SK-N-SH (cell line): ENCODE data around the gene TRMT10B. TPM values are rescaled to one million over a fixed set of nuclear protein-coding genes. Genes with fewer than 3 reads are reported as not detected.

Experiments used
- CTCF ChIA-PET: fragments of 300-600, 350-600 bp; formaldehyde crosslinking; extraction: SDS; loops from one replicate; lab custom pipeline; 2021; lab: Yijun Ruan, JAX
- POLR2A ChIA-PET: fragments of 350-600 bp; sonication (Branson Sonifier 250); formaldehyde crosslinking; extraction: SDS; loops from one replicate; lab custom pipeline; 2020; ENCODE audit warnings: antibody characterized with exemption, inconsistent platforms; lab: Yijun Ruan, JAX
- DNase-seq: peaks from one replicate; pipeline ENCODE4 v3.0.0; 2012
- H2AFZ ChIP-seq: fragments of 200-600 bp; sonication (generic); 2 replicates; pipeline ENCODE4 v1.8.1; 2016; ENCODE audit warnings: antibody characterized with exemption, mild to moderate bottlenecking, low read depth
- H3F3A ChIP-seq: fragments of 200-600 bp; sonication (generic); replicated peaks from 2 replicates; pipeline ENCODE3; 2016; ENCODE audit warnings: antibody characterized with exemption, mild to moderate bottlenecking; ENCODE audit not compliant: insufficient read depth
- H3K27ac ChIP-seq, 2 experiments: fragments of 200-500 bp in 1 of 2; fragments of 200-600 bp in 1 of 2; sonication (Bioruptor generic) in 1 of 2; sonication (generic), shearing (Covaris generic) in 1 of 2; 2 replicates each; pipeline versions ENCODE4 v1.5.1 to v1.6.1; 2014 to 2016; ENCODE audit warnings: low read depth in 2 of 2, inconsistent platforms in 1 of 2, low read length in 1 of 2, mild to moderate bottlenecking in 1 of 2, mixed read lengths in 1 of 2
- H3K27me3 ChIP-seq: fragments of 200-600 bp; sonication (generic), shearing (Covaris generic); 2 replicates; pipeline ENCODE4 v1.6.1; 2016; ENCODE audit warnings: mixed run types; ENCODE audit not compliant: insufficient read depth
- H3K36me3 ChIP-seq, 2 experiments: fragments of 200-500 bp in 1 of 2; fragments of 200-600 bp in 1 of 2; sonication (Bioruptor generic) in 1 of 2; sonication (generic) in 1 of 2; replicated peaks in 1 of 2; 2 replicates each; pipeline versions ENCODE3 to v1.5.1; 2014 to 2016; ENCODE audit warnings: low read length in 1 of 2, mild to moderate bottlenecking in 1 of 2; ENCODE audit not compliant: insufficient read depth in 2 of 2, control insufficient read depth in 1 of 2
- H3K4me1 ChIP-seq, 2 experiments: fragments of 200-500 bp in 1 of 2; fragments of 200-600 bp in 1 of 2; sonication (Bioruptor generic) in 1 of 2; sonication (generic), shearing (Covaris generic) in 1 of 2; 2 replicates each; pipeline versions ENCODE4 v1.5.1 to v1.6.1; 2014 to 2016; ENCODE audit warnings: low read depth in 1 of 2, low read length in 1 of 2, mixed run types in 1 of 2; ENCODE audit not compliant: insufficient read depth in 2 of 2, control insufficient read depth in 1 of 2
- H3K4me2 ChIP-seq: fragments of 200-600 bp; sonication (generic), shearing (Covaris generic); 2 replicates; pipeline ENCODE4 v1.6.1; 2017; ENCODE audit warnings: mixed run types
- H3K4me3 ChIP-seq, 2 experiments: fragments of 200-500 bp in 1 of 2; fragments of 200-600 bp in 1 of 2; sonication (Bioruptor generic) in 1 of 2; sonication (generic), shearing (Covaris generic) in 1 of 2; 2 replicates each; pipeline versions ENCODE4 v1.5.1 to v1.8.1; 2014 to 2016; ENCODE audit warnings: low read depth in 2 of 2, inconsistent platforms in 1 of 2, low read length in 1 of 2, mild to moderate bottlenecking in 1 of 2, mixed read lengths in 1 of 2, moderate library complexity in 1 of 2
- H3K79me2 ChIP-seq: fragments of 200-600 bp; sonication (generic); 2 replicates; pipeline ENCODE4 v1.8.1; 2017; ENCODE audit warnings: mild to moderate bottlenecking; ENCODE audit not compliant: insufficient read depth
- H3K9ac ChIP-seq: fragments of 200-600 bp; sonication (generic); 2 replicates; pipeline ENCODE4 v1.6.1; 2017; ENCODE audit warnings: mixed run types
- H3K9me2 ChIP-seq: fragments of 200-600 bp; sonication (generic); 2 replicates; pipeline ENCODE4 v1.6.1; 2017; ENCODE audit warnings: mixed run types
- H3K9me3 ChIP-seq: fragments of 200-600 bp; sonication (generic); 2 replicates; pipeline ENCODE4 v1.6.1; 2017; ENCODE audit warnings: mixed run types, mild to moderate bottlenecking, moderate library complexity
- H4K20me1 ChIP-seq: fragments of 200-600 bp; sonication (generic); 2 replicates; pipeline ENCODE4 v1.6.1; 2017; ENCODE audit warnings: mild to moderate bottlenecking, mixed run types; ENCODE audit not compliant: insufficient read depth
- EP300 ChIP-seq, 2 experiments: IDR thresholded peaks; 2 replicates each; pipeline versions ENCODE4 v1.4.0 to v1.6.1; 2012; ENCODE audit warnings: borderline replicate concordance in 1 of 2, low read depth in 1 of 2, low read length in 1 of 2
- EZH2phosphoT487 ChIP-seq: fragments of 200-600 bp; sonication (generic); IDR thresholded peaks from 2 replicates; pipeline ENCODE4 v1.6.1; 2017; ENCODE audit warnings: low read depth, mixed run types, mild to moderate bottlenecking, antibody characterized with exemption, moderate library complexity, borderline replicate concordance
- FOSL2 ChIP-seq: IDR thresholded peaks from 2 replicates; pipeline ENCODE4 v1.4.0; 2012; ENCODE audit warnings: low read depth, mild to moderate bottlenecking, moderate library complexity, borderline replicate concordance
- FOXM1 ChIP-seq: IDR thresholded peaks from 2 replicates; pipeline ENCODE4 v1.4.0; 2012; ENCODE audit warnings: low read depth, mild to moderate bottlenecking
- GABPA ChIP-seq: IDR thresholded peaks from 2 replicates; pipeline ENCODE4 v1.4.0; 2012; ENCODE audit warnings: low read depth, mild to moderate bottlenecking
- GATA2 ChIP-seq: sonication (generic); formaldehyde crosslinking; IDR thresholded peaks from 2 replicates; pipeline ENCODE4 v1.5.0; 2020; ENCODE audit warnings: mild to moderate bottlenecking, missing genetic modification reagents
- JUND ChIP-seq: IDR thresholded peaks from 2 replicates; pipeline ENCODE4 v1.4.0; 2012
- MXI1 ChIP-seq: IDR thresholded peaks from 2 replicates; pipeline ENCODE4 v1.6.1; 2012; ENCODE audit warnings: mild to moderate bottlenecking, low read depth, low read length, improper control_type of control experiment
- NRF1 ChIP-seq: IDR thresholded peaks from 2 replicates; pipeline ENCODE4 v1.6.1; 2012; ENCODE audit warnings: low read depth, mild to moderate bottlenecking, low read length
- RAD21 ChIP-seq: IDR thresholded peaks from 2 replicates; pipeline ENCODE4 v1.6.1; 2012; ENCODE audit warnings: mild to moderate bottlenecking, low read length
- RCOR1 ChIP-seq: fragments of 150-350 bp; IDR thresholded peaks from 2 replicates; pipeline ENCODE4 v1.6.1; 2017; ENCODE audit warnings: antibody characterized with exemption, low read length
- RFX5 ChIP-seq: IDR thresholded peaks from 2 replicates; pipeline ENCODE4 v1.6.1; 2012; ENCODE audit warnings: mild to moderate bottlenecking, improper control_type of control experiment, low read length
- SMC3 ChIP-seq: IDR thresholded peaks from 2 replicates; pipeline ENCODE4 v1.6.1; 2012; ENCODE audit warnings: low read depth, low read length, improper control_type of control experiment
- TAF1 ChIP-seq: IDR thresholded peaks from 2 replicates; pipeline ENCODE4 v1.6.1; 2012; ENCODE audit warnings: low read depth, mild to moderate bottlenecking, low read length, moderate library complexity, borderline replicate concordance
- TEAD4 ChIP-seq: IDR thresholded peaks from 2 replicates; pipeline ENCODE4 v1.4.0; 2012; ENCODE audit warnings: mild to moderate bottlenecking, borderline replicate concordance; ENCODE audit not compliant: insufficient read depth
- YY1 ChIP-seq: IDR thresholded peaks from 2 replicates; pipeline ENCODE4 v1.4.0; 2012; ENCODE audit warnings: low read depth, mild to moderate bottlenecking
- WGBS: methylation state at CpG from one replicate; pipeline ENCODE4 v1.1.6; 2017; ENCODE audit warnings: low lambda C conversion rate; 5-methylcytosine and 5-hydroxymethylcytosine counted together
- polyA plus RNA-seq, 3 experiments: library from polyadenylated mRNA; depleted of rRNA; stranded (reverse); fragments of >200 nt; gene quantifications; 2 replicates each; pipeline ENCODE4 v1.2.3, GENCODE V29; 2012
- TF ChIP-seq, protein P1 (sequence below): IDR thresholded peaks from 2 replicates; pipeline ENCODE4 v1.4.0; 2012; ENCODE audit warnings: low read depth, borderline replicate concordance
- TF ChIP-seq, protein P2 (sequence below): IDR thresholded peaks from 2 replicates; pipeline ENCODE4; 2012
- TF ChIP-seq, protein P3 (sequence below): fragments of 200-600 bp; sonication (generic); IDR thresholded peaks from 2 replicates; pipeline ENCODE4 v1.6.1; 2017; ENCODE audit warnings: antibody characterized with exemption, mild to moderate bottlenecking, moderate library complexity
- TF ChIP-seq, protein P4 (sequence below): fragments of 150-350 bp; IDR thresholded peaks from 2 replicates; pipeline ENCODE4 v1.6.1; 2017; ENCODE audit warnings: antibody characterized with exemption, low read length, low read depth, borderline replicate concordance

Gene TRMT10B
- polyA plus RNA-seq, 1 of the 3 experiments (the other 2 are of a cell fraction), result 7.3 TPM

DNA sequence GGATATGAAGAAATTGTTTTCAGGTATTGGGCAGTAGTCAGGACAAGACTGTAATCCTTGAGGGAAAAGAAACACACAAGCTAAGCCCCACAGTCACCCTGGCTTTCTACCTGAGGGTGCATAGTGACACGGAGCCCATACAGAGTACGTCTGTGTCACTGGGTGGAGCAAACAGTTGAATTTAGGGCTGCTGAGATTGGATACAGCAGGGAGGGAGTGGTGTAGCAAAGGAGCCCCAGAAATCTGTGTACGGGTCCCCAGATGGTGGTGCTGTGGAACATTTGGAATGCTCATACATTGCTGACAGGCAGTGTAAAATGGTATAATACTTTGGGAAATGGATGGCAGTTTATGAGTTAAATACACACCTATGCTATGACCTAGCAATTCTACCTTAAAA, 5.1 kb downstream of the TRMT10B start (continued):
- TF ChIP-seq EZH2phosphoT487, result no peak
- TF ChIP-seq, all 33 proteins: peak for 0

DNA sequence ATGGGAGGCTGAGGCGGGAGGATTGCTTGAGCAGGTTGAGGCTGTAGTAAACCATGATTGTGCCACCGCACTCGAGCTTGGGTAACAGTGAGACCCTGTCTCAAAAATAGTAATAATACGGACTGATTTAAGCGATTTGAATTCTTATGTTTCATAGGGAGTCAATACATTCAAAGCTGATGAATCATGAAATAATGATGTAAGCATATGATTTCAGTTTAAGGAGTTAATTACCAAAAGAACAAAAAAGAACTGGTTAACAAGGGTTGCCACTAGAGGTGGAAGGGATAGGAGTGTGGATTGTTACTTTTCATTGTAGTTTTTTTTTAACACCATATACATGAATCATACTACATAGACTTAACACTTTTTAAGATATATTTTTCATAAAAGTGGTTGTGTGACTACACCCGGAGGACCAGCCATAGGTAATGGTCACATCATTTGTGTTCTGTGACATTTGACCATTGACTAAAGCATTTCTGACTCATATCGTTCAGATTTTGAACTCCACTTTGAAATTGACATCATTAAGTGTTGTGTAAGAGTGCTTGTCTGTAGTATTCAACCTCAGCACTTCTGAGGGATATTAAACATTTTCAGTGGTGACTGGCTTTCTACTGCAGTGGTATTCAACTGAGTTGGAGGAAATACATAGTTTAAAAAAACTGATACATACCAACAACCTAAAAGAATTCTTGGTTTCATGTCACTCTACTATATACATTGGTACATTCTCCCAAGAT, 7.0 kb downstream of the TRMT10B start:
- no peaks in the 10 kb centered on the region for H3K27me3 ChIP-seq
- no peaks in the 10 kb centered on the region for H3K9me2 ChIP-seq
- 85% methylated on average over 7 of the region's 7 CpGs for WGBS
- DNase-seq, result no peak
- no peak overlapping the region for H3K9ac ChIP-seq
- H3K27ac ChIP-seq, result no peak overlapping the region
- H3K4me3 ChIP-seq, result no peak overlapping the region
- H2AFZ ChIP-seq, result no peak overlapping the region
- H3K4me2 ChIP-seq, result no peak overlapping the region
- ChIA-PET POLR2A (no interaction called here), CTCF (interaction anchor here (0.8 to 1.2 kb wide), 3 partner anchors 13 to 20 kb away, joined by 3 to 4 read pairs (median 3); no protein-coding TSS in a partner anchor)
- H3K36me3 ChIP-seq, result peaks cover 0 to 7% of the 10 kb centered on the region in 2 experiments
- H3F3A ChIP-seq, result peaks cover 8% of the 10 kb centered on the region
- H3K79me2 ChIP-seq, result no peaks in the 10 kb centered on the region
- H3K4me1 ChIP-seq, result no peaks in the 10 kb centered on the region
- TF ChIP-seq TAF1 (no peak), EP300 (IDR thresholded peaks at IDR 0.05; ENCODE audit: borderline replicate concordance in 1 of 2, low read depth in 1 of 2, low read length in 1 of 2) (no peak), RAD21 (no peak), TEAD4 (no peak), RCOR1 (no peak), JUND (no peak), SMC3 (no peak), GABPA (no peak), MXI1 (no peak)
- TF ChIP-seq, protein P1, sequence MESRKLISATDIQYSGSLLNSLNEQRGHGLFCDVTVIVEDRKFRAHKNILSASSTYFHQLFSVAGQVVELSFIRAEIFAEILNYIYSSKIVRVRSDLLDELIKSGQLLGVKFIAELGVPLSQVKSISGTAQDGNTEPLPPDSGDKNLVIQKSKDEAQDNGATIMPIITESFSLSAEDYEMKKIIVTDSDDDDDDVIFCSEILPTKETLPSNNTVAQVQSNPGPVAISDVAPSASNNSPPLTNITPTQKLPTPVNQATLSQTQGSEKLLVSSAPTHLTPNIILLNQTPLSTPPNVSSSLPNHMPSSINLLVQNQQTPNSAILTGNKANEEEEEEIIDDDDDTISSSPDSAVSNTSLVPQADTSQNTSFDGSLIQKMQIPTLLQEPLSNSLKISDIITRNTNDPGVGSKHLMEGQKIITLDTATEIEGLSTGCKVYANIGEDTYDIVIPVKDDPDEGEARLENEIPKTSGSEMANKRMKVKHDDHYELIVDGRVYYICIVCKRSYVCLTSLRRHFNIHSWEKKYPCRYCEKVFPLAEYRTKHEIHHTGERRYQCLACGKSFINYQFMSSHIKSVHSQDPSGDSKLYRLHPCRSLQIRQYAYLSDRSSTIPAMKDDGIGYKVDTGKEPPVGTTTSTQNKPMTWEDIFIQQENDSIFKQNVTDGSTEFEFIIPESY, result no peak
- TF ChIP-seq, protein P2, sequence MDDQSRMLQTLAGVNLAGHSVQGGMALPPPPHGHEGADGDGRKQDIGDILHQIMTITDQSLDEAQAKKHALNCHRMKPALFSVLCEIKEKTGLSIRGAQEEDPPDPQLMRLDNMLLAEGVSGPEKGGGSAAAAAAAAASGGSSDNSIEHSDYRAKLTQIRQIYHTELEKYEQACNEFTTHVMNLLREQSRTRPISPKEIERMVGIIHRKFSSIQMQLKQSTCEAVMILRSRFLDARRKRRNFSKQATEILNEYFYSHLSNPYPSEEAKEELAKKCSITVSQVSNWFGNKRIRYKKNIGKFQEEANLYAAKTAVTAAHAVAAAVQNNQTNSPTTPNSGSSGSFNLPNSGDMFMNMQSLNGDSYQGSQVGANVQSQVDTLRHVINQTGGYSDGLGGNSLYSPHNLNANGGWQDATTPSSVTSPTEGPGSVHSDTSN, result no peak
- TF ChIP-seq, all 33 proteins: peak for 0
- H4K20me1 ChIP-seq, result no peaks in the 10 kb centered on the region
- H3K9me3 ChIP-seq, result no peaks in the 10 kb centered on the region

DNA sequence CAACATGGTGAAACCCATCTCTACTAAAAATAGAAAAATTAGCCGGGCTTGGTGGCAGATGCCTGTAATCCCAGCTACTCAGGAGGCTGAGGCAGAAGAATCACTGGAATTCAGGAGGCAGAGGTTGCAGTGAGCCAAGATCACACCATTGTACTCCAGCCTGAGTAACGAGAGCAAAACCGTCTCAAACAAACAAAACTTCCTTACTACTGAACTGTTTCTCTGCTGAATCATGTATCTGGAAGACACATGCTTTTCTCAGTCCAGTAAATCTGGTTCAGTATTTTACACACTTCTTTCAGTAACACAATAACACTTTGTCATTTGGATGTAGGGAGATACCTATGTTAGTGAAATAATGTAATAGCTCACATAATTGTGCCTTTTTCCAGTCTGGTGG, 7.9 kb downstream of the TRMT10B start:
- no peak overlapping the region for H3K9ac ChIP-seq
- no peak overlapping the region for H3K4me3 ChIP-seq
- ChIA-PET CTCF (no interaction called here), POLR2A (no interaction called here)
- no peak overlapping the region for H3K27ac ChIP-seq
- H3K4me1 ChIP-seq, result no peaks in the 10 kb centered on the region
- H3K36me3 ChIP-seq, result peaks cover 0 to 7% of the 10 kb centered on the region in 2 experiments
- peaks cover 8% of the 10 kb centered on the region for H3F3A ChIP-seq
- no peaks in the 10 kb centered on the region for H3K9me3 ChIP-seq
- H3K9me2 ChIP-seq, result no peaks in the 10 kb centered on the region
- H3K79me2 ChIP-seq, result no peaks in the 10 kb centered on the region
- H2AFZ ChIP-seq, result no peak overlapping the region
- H4K20me1 ChIP-seq, result no peaks in the 10 kb centered on the region
- no peak overlapping the region for H3K4me2 ChIP-seq
- 49% methylated on average over 3 of the region's 3 CpGs for WGBS
- no peaks in the 10 kb centered on the region for H3K27me3 ChIP-seq
- DNase-seq, result no peak
- TF ChIP-seq FOXM1 (no peak), GATA2 (CRISPR knock-in tag) (no peak), NRF1 (no peak), TAF1 (no peak), EZH2phosphoT487 (no peak), RFX5 (no peak), YY1 (no peak), FOSL2 (no peak), SMC3 (no peak), GABPA (no peak)
- TF ChIP-seq, protein P3, sequence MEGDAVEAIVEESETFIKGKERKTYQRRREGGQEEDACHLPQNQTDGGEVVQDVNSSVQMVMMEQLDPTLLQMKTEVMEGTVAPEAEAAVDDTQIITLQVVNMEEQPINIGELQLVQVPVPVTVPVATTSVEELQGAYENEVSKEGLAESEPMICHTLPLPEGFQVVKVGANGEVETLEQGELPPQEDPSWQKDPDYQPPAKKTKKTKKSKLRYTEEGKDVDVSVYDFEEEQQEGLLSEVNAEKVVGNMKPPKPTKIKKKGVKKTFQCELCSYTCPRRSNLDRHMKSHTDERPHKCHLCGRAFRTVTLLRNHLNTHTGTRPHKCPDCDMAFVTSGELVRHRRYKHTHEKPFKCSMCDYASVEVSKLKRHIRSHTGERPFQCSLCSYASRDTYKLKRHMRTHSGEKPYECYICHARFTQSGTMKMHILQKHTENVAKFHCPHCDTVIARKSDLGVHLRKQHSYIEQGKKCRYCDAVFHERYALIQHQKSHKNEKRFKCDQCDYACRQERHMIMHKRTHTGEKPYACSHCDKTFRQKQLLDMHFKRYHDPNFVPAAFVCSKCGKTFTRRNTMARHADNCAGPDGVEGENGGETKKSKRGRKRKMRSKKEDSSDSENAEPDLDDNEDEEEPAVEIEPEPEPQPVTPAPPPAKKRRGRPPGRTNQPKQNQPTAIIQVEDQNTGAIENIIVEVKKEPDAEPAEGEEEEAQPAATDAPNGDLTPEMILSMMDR, result no peak
- TF ChIP-seq, protein P4, sequence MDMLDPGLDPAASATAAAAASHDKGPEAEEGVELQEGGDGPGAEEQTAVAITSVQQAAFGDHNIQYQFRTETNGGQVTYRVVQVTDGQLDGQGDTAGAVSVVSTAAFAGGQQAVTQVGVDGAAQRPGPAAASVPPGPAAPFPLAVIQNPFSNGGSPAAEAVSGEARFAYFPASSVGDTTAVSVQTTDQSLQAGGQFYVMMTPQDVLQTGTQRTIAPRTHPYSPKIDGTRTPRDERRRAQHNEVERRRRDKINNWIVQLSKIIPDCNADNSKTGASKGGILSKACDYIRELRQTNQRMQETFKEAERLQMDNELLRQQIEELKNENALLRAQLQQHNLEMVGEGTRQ, result no peak
